ENCODE results near the gene HABP2. TPM values are rescaled to one million over a fixed set of nuclear protein-coding genes. Genes with fewer than 3 reads are reported as not detected.
A peak's percentile ranks its signal among the peaks of the same experiment; 100 is the strongest.

The HABP2 gene
- polyA plus RNA-seq, 3 donors: not detected

DNA sequence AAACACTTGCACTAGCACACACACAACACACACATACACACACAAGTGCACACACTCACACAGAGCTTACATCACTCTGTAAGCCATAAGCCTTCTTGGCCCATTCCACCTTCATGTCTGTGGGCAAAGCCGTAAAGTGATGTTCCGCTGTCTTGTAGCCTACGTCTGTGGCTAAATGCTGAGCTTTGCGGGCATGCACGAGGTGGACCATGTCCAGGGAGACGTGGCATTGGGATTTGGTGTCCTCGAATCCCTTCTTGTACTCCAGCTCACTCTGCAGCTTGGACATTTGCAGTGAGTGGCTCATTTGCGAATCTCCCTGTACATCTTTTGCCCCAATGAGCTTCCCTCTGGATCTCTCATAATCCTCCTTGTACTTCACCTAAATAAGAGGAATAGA, 68.9 kb downstream of the HABP2 start:
- Histone ChIP-seq H3K9ac (ENCODE audit: insufficient read depth, low read length, poor library complexity, severe bottlenecking) (no peak overlapping the region), H3K9me3 (replicated peaks in 1 of 2; ENCODE audit: control insufficient read depth in 1 of 2, insufficient read depth in 1 of 2, low read length in 2 of 2) (no peaks in the 10 kb centered on the region), H3K36me3 (replicated peaks in 1 of 2; ENCODE audit: control insufficient read depth in 1 of 2, insufficient read depth in 2 of 2, low read length in 2 of 2) (no peaks in the 10 kb centered on the region), H3K4me3 (replicated peaks in 1 of 3; ENCODE audit: low read depth in 2 of 3, low read length in 3 of 3) (no peak overlapping the region), H3K27me3 (ENCODE audit: control insufficient read depth in 2 of 2, insufficient read depth in 2 of 2, low read length in 2 of 2) (peaks cover 6 to 11% of the 10 kb centered on the region in 2 donors), H3K27ac (ENCODE audit: low read depth in 1 of 2, low read length in 2 of 2) (no peak overlapping the region), H3K79me2 (ENCODE audit: insufficient read depth, low read length) (no peaks in the 10 kb centered on the region), H3K4me1 (ENCODE audit: control insufficient read depth in 1 of 2, insufficient read depth in 2 of 2, low read length in 2 of 2) (no peaks in the 10 kb centered on the region), H4K20me1 (ENCODE audit: insufficient read depth, low read length) (no peaks in the 10 kb centered on the region), H3K4me2 (replicated peaks; ENCODE audit: extremely low read depth, low read length, poor library complexity, severe bottlenecking) (no peak overlapping the region), H2AFZ (ENCODE audit: insufficient read depth, low read depth, low read length, poor library complexity, severe bottlenecking) (no peak overlapping the region)
- DNase-seq: no peak
- Mint-ChIP-seq H3K36me3 (no peaks in the 10 kb centered on the region), H3K27ac (no peak overlapping the region), H3K9me3 (no peaks in the 10 kb centered on the region), H3K4me3 (peak overlapping the region in 1 of 2 donors; percentile 18), H3K4me1 (no peaks in the 10 kb centered on the region), H3K27me3 (ENCODE audit: low read depth in 3 of 3) (peaks cover 18 to 30% (median 20%) of the 10 kb centered on the region in 3 donors)
- TF ChIP-seq, protein P1, sequence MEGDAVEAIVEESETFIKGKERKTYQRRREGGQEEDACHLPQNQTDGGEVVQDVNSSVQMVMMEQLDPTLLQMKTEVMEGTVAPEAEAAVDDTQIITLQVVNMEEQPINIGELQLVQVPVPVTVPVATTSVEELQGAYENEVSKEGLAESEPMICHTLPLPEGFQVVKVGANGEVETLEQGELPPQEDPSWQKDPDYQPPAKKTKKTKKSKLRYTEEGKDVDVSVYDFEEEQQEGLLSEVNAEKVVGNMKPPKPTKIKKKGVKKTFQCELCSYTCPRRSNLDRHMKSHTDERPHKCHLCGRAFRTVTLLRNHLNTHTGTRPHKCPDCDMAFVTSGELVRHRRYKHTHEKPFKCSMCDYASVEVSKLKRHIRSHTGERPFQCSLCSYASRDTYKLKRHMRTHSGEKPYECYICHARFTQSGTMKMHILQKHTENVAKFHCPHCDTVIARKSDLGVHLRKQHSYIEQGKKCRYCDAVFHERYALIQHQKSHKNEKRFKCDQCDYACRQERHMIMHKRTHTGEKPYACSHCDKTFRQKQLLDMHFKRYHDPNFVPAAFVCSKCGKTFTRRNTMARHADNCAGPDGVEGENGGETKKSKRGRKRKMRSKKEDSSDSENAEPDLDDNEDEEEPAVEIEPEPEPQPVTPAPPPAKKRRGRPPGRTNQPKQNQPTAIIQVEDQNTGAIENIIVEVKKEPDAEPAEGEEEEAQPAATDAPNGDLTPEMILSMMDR (IDR thresholded peaks at IDR 0.05): no peak
- WGBS (ENCODE audit: insufficient coverage): 92% methylated on average over 7 of the region's 8 CpGs
- intact Hi-C loops (cut with micrococcal nuclease): no loop called here

DNA sequence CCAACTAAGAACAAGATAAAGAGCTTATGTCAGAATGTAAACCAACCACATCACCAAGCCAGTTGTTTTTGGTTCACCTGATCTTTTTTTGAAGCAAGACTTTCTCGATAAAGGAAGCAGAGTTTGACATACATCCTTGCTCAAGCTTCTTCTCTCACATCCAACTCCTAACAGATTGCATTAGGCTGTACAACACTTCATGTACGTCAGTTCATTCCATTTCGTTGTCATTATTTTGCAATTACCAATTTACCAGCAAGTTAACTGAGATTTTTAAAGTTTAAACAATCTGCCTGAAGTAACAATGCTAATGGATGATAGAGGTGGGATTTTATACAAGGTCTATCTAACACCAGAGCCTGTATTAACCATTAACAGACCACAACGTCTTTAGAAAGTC, 70.0 kb downstream of the HABP2 start:
- no peak overlapping the region for H3K27ac ChIP-seq (ENCODE audit: low read depth in 1 of 2, low read length in 2 of 2)
- H3K9me3 ChIP-seq (replicated peaks in 1 of 2; ENCODE audit: control insufficient read depth in 1 of 2, insufficient read depth in 1 of 2, low read length in 2 of 2): no peaks in the 10 kb centered on the region
- no peak overlapping the region for H3K4me2 ChIP-seq (replicated peaks; ENCODE audit: extremely low read depth, low read length, poor library complexity, severe bottlenecking)
- WGBS (ENCODE audit: insufficient coverage): no CpG with 5 or more reads among the region's 4 CpGs
- TF ChIP-seq, protein P1 (IDR thresholded peaks at IDR 0.05): no peak
- Mint-ChIP-seq H3K27me3 (ENCODE audit: low read depth in 3 of 3) (peaks cover 10 to 20% (median 11%) of the 10 kb centered on the region in 3 donors), H3K4me3 (no peak overlapping the region), H3K36me3 (no peaks in the 10 kb centered on the region), H3K27ac (no peak overlapping the region), H3K4me1 (no peaks in the 10 kb centered on the region), H3K9me3 (no peaks in the 10 kb centered on the region)
- H3K27me3 ChIP-seq (ENCODE audit: control insufficient read depth in 2 of 2, insufficient read depth in 2 of 2, low read length in 2 of 2): peaks cover 0 to under 1% of the 10 kb centered on the region in 2 donors
- no peak overlapping the region for H3K4me3 ChIP-seq (replicated peaks in 1 of 3; ENCODE audit: low read depth in 2 of 3, low read length in 3 of 3)
- no peak overlapping the region for H2AFZ ChIP-seq (ENCODE audit: insufficient read depth, low read depth, low read length, poor library complexity, severe bottlenecking)
- no peak for DNase-seq
- H3K9ac ChIP-seq (ENCODE audit: insufficient read depth, low read length, poor library complexity, severe bottlenecking): no peak overlapping the region
- intact Hi-C loops (cut with micrococcal nuclease): no loop called here
- no peaks in the 10 kb centered on the region for H4K20me1 ChIP-seq (ENCODE audit: insufficient read depth, low read length)
- no peaks in the 10 kb centered on the region for H3K79me2 ChIP-seq (ENCODE audit: insufficient read depth, low read length)
- H3K36me3 ChIP-seq (replicated peaks in 1 of 2; ENCODE audit: control insufficient read depth in 1 of 2, insufficient read depth in 2 of 2, low read length in 2 of 2): no peaks in the 10 kb centered on the region
- no peaks in the 10 kb centered on the region for H3K4me1 ChIP-seq (ENCODE audit: control insufficient read depth in 1 of 2, insufficient read depth in 2 of 2, low read length in 2 of 2)

Measured in CD14-positive monocyte (primary cell).